ENCODE data around the gene FAM13A. TPM values are rescaled to one million over a fixed set of nuclear protein-coding genes. Genes with fewer than 3 reads are reported as not detected.

FAM13A gene
- total RNA-seq, 4 donors from 2014 or later = 17.7 to 80.3 (median 46.2) TPM

- TF ChIP-seq CTCF (IDR thresholded peaks at IDR 0.05) (no peak), POLR2A (IDR thresholded peaks at IDR 0.05) (no peak)
- DNase-seq = no peak
- no peaks in the 10 kb centered on the region for H3K9me3 ChIP-seq
- no peaks in the 10 kb centered on the region for H3K27me3 ChIP-seq
- H3K4me1 ChIP-seq = no peaks in the 10 kb centered on the region
- no peaks in the 10 kb centered on the region for H3K36me3 ChIP-seq
- intact Hi-C loops (cut with DNase I; ENCODE audit: low total_unique reads) = no loop called here
- H3K27ac ChIP-seq = no peak overlapping the region
- no peak overlapping the region for H3K4me3 ChIP-seq
Measured at GRCh38 chr4:88964450-88964849, 92.5 kb downstream of the FAM13A start.

DNA sequence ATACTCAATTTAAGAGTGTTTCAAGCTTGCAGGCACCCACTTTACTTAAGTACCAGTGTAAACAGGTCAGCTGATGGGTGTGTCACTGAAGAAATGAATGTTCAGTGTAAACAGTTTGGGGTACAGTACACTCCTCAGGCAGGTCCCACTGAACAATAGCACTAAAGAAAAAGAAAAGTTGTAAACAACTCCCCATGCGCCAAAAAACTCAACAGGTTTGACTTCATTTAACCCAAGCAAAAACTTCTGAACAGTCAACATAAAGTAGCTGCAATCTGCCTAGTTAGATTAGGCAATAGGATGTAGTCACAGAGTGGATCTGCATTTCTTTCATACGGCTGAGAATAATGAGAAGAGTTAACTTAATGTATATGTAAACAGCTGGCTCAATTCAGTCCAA, 93.2 kb downstream of the FAM13A start:
- no peak for DNase-seq
- Histone ChIP-seq H3K4me1 (no peaks in the 10 kb centered on the region), H3K4me3 (no peak overlapping the region), H3K27me3 (no peaks in the 10 kb centered on the region), H3K36me3 (no peaks in the 10 kb centered on the region), H3K9me3 (no peaks in the 10 kb centered on the region), H3K27ac (no peak overlapping the region)
- TF ChIP-seq POLR2A (IDR thresholded peaks at IDR 0.05) (no peak), CTCF (IDR thresholded peaks at IDR 0.05) (no peak)
- intact Hi-C loops (cut with DNase I; ENCODE audit: low total_unique reads) = no loop called here

GRCh38 chr4:88962396-88962795, 94.6 kb downstream of the FAM13A start:
- Histone ChIP-seq H3K4me3 (no peak overlapping the region), H3K27ac (no peak overlapping the region), H3K9me3 (no peaks in the 10 kb centered on the region), H3K36me3 (no peaks in the 10 kb centered on the region), H3K27me3 (no peaks in the 10 kb centered on the region), H3K4me1 (no peaks in the 10 kb centered on the region)
- intact Hi-C loops (cut with DNase I; ENCODE audit: low total_unique reads) = no loop called here
- no peak for DNase-seq
- TF ChIP-seq CTCF (IDR thresholded peaks at IDR 0.05) (no peak), POLR2A (IDR thresholded peaks at IDR 0.05) (no peak)

GRCh38 chr4:88960576-88960975, 96.4 kb downstream of the FAM13A start:
- TF ChIP-seq CTCF (IDR thresholded peaks at IDR 0.05) (no peak), POLR2A (IDR thresholded peaks at IDR 0.05) (no peak)
- intact Hi-C loops (cut with DNase I; ENCODE audit: low total_unique reads) = no loop called here
- no peak overlapping the region for H3K27ac ChIP-seq

DNA sequence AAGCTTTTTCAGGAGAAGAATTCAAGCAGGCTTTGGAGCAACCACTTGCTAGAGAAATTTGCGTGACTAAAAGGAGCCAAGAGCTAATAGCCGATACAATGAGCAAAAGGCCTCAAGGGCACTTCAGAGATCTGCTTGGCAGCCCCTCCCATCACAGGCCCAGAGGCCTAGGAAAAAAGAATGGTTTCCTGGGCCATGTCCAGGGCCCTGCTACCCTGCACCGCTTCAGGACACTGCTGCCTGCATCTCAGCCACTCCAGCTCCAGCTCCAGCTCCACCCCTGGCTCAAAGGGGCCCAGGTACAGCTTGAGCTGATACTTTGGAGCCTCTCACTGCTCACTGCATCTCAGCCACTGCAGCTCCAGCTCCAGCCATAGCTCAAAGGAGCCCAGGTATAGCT, 98.9 kb downstream of the FAM13A start:
- Histone ChIP-seq H3K27ac (no peak overlapping the region), H3K9me3 (no peaks in the 10 kb centered on the region), H3K4me1 (no peaks in the 10 kb centered on the region), H3K36me3 (no peaks in the 10 kb centered on the region), H3K27me3 (no peaks in the 10 kb centered on the region), H3K4me3 (no peak overlapping the region)
- DNase-seq = no peak
- TF ChIP-seq CTCF (IDR thresholded peaks at IDR 0.05) (no peak), POLR2A (IDR thresholded peaks at IDR 0.05) (no peak)
- intact Hi-C loops (cut with DNase I; ENCODE audit: low total_unique reads) = no loop called here

More at GRCh38 chr4:88960576-88960975, 96.4 kb downstream of the FAM13A start:
- Histone ChIP-seq H3K36me3 (no peaks in the 10 kb centered on the region), H3K9me3 (no peaks in the 10 kb centered on the region), H3K4me3 (no peak overlapping the region), H3K4me1 (no peaks in the 10 kb centered on the region), H3K27me3 (no peaks in the 10 kb centered on the region)
- no peak for DNase-seq

All from uterus (tissue), 4 donors.